OCI-LY7 (cell line): Measurements from ENCODE around the gene WDR77. TPM values are rescaled to one million over a fixed set of nuclear protein-coding genes. Genes with fewer than 3 reads are reported as not detected.

ENCODE experiments used
- BruUV-seq: library from RNA; stranded (reverse); fragments of 400-500 nt; replicated peaks from 2 replicates; lab custom pipeline; 2021; lab: Mats Ljungman, UMichigan
- CTCF ChIA-PET: fragments of 300-600 bp; sonication (Branson Sonifier 250); formaldehyde crosslinking; loops from one replicate; lab custom pipeline; 2022; ENCODE audit warnings: antibody characterized with exemption; ENCODE audit not compliant: unreplicated experiment; lab: Charles Lee
- POLR2A ChIA-PET: fragments of 300-600 bp; sonication (Branson Sonifier 250); formaldehyde crosslinking; loops from one replicate; lab custom pipeline; 2022; ENCODE audit warnings: antibody characterized with exemption; lab: Charles Lee
- DNase-seq: peaks from one replicate; pipeline ENCODE4 v3.0.0-alpha.2; 2015; ENCODE audit warnings: low spot score
- H2AFZ ChIP-seq: fragments of 200-600 bp; sonication (generic), shearing (Covaris generic); 2 replicates; pipeline ENCODE4 v1.6.1; 2014; ENCODE audit warnings: mild to moderate bottlenecking, antibody characterized with exemption, low read length, moderate library complexity
- H3K27ac ChIP-seq: fragments of 200-600 bp; sonication (generic); 2 replicates; pipeline ENCODE4 v1.5.1; 2014; ENCODE audit warnings: mixed run types, low read depth, mild to moderate bottlenecking, moderate library complexity, low read length, inconsistent platforms; ENCODE audit not compliant: poor library complexity, severe bottlenecking
- H3K36me3 ChIP-seq: fragments of 200-600 bp; sonication (generic); 2 replicates; pipeline ENCODE4 v1.6.1; 2014; ENCODE audit warnings: mild to moderate bottlenecking, antibody characterized with exemption, low read length, moderate library complexity, mixed read lengths; ENCODE audit not compliant: insufficient read depth
- H3K4me1 ChIP-seq: fragments of 200-600 bp; sonication (generic); 2 replicates; pipeline ENCODE4 v1.5.1; 2014; ENCODE audit warnings: mild to moderate bottlenecking, low read length; ENCODE audit not compliant: insufficient read depth, poor library complexity, severe bottlenecking
- H3K4me2 ChIP-seq: fragments of 200-600 bp; sonication (generic); 2 replicates; pipeline ENCODE4 v1.6.1; 2014; ENCODE audit warnings: mild to moderate bottlenecking, low read length
- H3K4me3 ChIP-seq: fragments of 200-600 bp; sonication (generic); 2 replicates; pipeline ENCODE4 v1.5.1; 2014; ENCODE audit warnings: mild to moderate bottlenecking, low read depth, low read length; ENCODE audit not compliant: poor library complexity, severe bottlenecking
- H3K79me2 ChIP-seq: fragments of 200-600 bp; sonication (generic); 2 replicates; pipeline ENCODE4 v1.6.1; 2016; ENCODE audit warnings: low read depth, mild to moderate bottlenecking, low read length, moderate library complexity, mixed read lengths; ENCODE audit not compliant: insufficient read depth
- H3K9me2 ChIP-seq: fragments of 200-600 bp; sonication (generic); 2 replicates; pipeline ENCODE4 v1.6.1; 2016; ENCODE audit warnings: mild to moderate bottlenecking, low read length, mixed read lengths; ENCODE audit not compliant: insufficient read depth
- H3K9me3 ChIP-seq: fragments of 200-600 bp; sonication (generic); 2 replicates; pipeline ENCODE4 v1.6.1; 2014; ENCODE audit warnings: mild to moderate bottlenecking, mixed run types, low read length, mixed read lengths
- H4K20me1 ChIP-seq: fragments of 200-600 bp; sonication (generic); 2 replicates; pipeline ENCODE4 v1.6.1; 2014; ENCODE audit warnings: mild to moderate bottlenecking, antibody characterized with exemption, low read length, moderate library complexity, mixed read lengths; ENCODE audit not compliant: insufficient read depth
- EZH2phosphoT487 ChIP-seq: fragments of 200-600 bp; sonication (generic); IDR thresholded peaks from 2 replicates; pipeline ENCODE4 v1.6.1; 2018; ENCODE audit warnings: low read depth, borderline replicate concordance, mild to moderate bottlenecking, mixed run types, antibody characterized with exemption, low read length, moderate library complexity, mixed read lengths
- intact Hi-C: fragments of 100-400 bp; cut with micrococcal nuclease; formaldehyde crosslinking; loops from one replicate; pipeline ENCODE4 v1.10.0; 2022; ENCODE audit not compliant: unreplicated experiment
- total RNA-seq, 2 experiments: library from RNA; depleted of rRNA in 1 of 2; stranded (reverse); fragments of >200 nt in 1 of 2; shearing (Covaris generic) in 1 of 2; gene quantifications; 2 replicates each; pipeline ENCODE4 v1.2.3, GENCODE V29; 2014 to 2022
- TF ChIP-seq, protein P1 (sequence below): fragments of 200-600 bp; sonication (generic); conservative IDR thresholded peaks from 2 replicates; pipeline ENCODE4 v1.5.1; 2014; ENCODE audit warnings: mild to moderate bottlenecking, antibody characterized with exemption, low read length, moderate library complexity, mixed read lengths

The WDR77 gene
- total RNA-seq, 2 experiments from 2014 or later, result 66.4 to 97.3 TPM

DNA sequence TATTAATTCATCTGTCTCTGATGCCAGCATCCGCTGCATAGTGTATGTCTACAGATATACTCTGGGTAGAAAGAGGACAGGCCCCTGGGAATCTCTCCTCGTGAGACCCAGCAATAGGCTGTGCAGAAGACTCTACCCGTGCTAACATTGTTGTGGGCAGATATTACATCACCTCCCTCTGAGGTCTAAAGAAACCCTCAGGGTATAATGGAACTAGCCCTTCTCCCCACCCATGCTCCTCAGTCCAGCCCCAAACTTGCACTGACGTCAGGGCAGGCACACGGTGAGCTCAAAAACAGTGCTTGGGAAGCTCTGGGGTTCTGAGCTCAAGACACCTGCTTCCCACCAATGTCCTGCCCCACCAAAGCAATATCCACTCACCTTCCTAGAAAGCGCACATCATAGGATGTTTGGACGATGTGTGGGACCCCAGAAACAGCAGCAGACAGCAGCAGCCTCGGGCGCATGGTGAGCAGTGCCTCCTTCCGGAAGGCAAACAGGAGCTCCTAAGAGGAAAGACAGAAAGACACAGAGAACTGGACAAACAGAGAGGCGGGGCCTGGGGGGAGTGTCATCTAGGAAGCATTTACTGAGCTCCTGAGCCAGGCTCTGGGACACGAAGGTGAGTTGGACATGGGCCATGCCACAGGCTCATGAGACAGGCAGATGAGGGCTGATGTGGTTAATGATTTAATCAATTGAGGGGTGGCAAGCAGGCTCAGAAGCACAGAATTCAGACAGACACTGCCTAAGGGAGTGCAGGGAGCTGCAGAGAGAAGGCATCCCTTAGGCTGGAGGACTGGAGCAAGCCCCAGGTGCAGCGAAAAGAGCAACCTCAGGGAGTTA, 26.3 kb downstream of the WDR77 start:
- intact Hi-C loops, result no loop called here
- Histone ChIP-seq H4K20me1 (no peaks in the 10 kb centered on the region), H2AFZ (no peak overlapping the region), H3K36me3 (no peaks in the 10 kb centered on the region), H3K79me2 (no peaks in the 10 kb centered on the region), H3K4me3 (no peak overlapping the region), H3K9me2 (no peaks in the 10 kb centered on the region), H3K27ac (no peak overlapping the region), H3K4me2 (no peak overlapping the region), H3K4me1 (peaks cover 11% of the 10 kb centered on the region), H3K9me3 (no peaks in the 10 kb centered on the region)
- BruUV-seq, result no TSS peak
- TF ChIP-seq, protein P1, sequence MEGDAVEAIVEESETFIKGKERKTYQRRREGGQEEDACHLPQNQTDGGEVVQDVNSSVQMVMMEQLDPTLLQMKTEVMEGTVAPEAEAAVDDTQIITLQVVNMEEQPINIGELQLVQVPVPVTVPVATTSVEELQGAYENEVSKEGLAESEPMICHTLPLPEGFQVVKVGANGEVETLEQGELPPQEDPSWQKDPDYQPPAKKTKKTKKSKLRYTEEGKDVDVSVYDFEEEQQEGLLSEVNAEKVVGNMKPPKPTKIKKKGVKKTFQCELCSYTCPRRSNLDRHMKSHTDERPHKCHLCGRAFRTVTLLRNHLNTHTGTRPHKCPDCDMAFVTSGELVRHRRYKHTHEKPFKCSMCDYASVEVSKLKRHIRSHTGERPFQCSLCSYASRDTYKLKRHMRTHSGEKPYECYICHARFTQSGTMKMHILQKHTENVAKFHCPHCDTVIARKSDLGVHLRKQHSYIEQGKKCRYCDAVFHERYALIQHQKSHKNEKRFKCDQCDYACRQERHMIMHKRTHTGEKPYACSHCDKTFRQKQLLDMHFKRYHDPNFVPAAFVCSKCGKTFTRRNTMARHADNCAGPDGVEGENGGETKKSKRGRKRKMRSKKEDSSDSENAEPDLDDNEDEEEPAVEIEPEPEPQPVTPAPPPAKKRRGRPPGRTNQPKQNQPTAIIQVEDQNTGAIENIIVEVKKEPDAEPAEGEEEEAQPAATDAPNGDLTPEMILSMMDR, result no peak
- no peak for TF ChIP-seq EZH2phosphoT487
- ChIA-PET POLR2A (interaction anchor here (1.1 to 1.8 kb wide), 2 partner anchors 9 to 10 kb away, joined by 3 to 5 read pairs; no protein-coding TSS in a partner anchor), CTCF (no interaction called here)
- DNase-seq, result no peak

DNA sequence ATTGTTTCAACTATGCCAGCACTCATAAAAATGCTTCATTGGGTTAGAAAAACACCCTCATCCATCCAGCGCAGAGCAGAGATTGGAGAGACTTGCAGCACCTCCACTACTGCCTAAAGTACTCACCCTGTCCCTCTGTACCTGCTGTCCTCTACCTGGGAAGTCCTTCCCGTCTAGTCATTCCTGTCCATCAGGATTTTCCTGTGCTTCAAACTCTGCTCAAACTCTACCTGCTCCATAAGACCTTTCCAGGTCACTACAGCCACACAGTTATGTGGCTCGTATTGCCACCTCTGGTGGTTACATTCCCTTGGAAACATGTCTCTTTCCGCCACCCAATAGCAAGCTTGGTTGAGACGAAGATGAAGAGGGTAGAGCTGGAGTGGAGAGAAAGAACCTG, 28.7 kb downstream of the WDR77 start:
- no TSS peak for BruUV-seq
- POLR2A ChIA-PET, result no interaction called here
- CTCF ChIA-PET, result no interaction called here
- Histone ChIP-seq H3K9me2 (no peaks in the 10 kb centered on the region), H3K36me3 (no peaks in the 10 kb centered on the region), H3K79me2 (no peaks in the 10 kb centered on the region), H3K4me1 (no peaks in the 10 kb centered on the region), H3K4me3 (no peak overlapping the region), H3K4me2 (no peak overlapping the region), H3K9me3 (no peaks in the 10 kb centered on the region), H4K20me1 (no peaks in the 10 kb centered on the region), H2AFZ (no peak overlapping the region), H3K27ac (no peak overlapping the region)
- intact Hi-C loops, result no loop called here
- TF ChIP-seq, protein P1, result no peak
- TF ChIP-seq EZH2phosphoT487, result no peak
- no peak for DNase-seq

DNA sequence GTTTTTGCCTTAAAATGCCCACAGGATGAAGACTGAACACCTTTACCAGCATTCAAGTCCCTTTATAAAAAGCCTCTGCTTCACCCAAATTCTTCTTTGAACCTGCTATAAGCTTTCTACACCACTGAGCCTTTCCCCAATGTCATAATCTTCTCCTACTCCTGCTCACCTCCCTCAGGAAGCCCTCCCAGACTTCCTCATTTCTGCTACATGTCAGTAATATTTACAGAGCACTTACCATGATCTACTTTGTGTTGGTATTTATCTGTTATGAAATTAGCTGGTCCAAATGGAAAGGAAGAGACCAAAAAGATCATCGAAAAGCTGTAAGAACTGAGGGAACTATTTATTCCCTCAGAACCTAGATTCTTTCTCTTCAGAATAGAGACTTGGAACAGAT, 30.0 kb downstream of the WDR77 start:
- intact Hi-C loops, result no loop called here
- Histone ChIP-seq H4K20me1 (no peaks in the 10 kb centered on the region), H3K27ac (no peak overlapping the region), H3K9me2 (no peaks in the 10 kb centered on the region), H3K9me3 (no peaks in the 10 kb centered on the region), H3K79me2 (no peaks in the 10 kb centered on the region), H3K4me3 (no peak overlapping the region), H3K4me2 (no peak overlapping the region), H2AFZ (no peak overlapping the region), H3K36me3 (no peaks in the 10 kb centered on the region), H3K4me1 (no peaks in the 10 kb centered on the region)
- TF ChIP-seq, protein P1, result no peak
- TF ChIP-seq EZH2phosphoT487, result no peak
- ChIA-PET CTCF (no interaction called here), POLR2A (interaction anchor here (0.7 kb wide), 1 partner anchor 10 kb away, joined by 3 read pairs; no protein-coding TSS in a partner anchor)
- no peak for DNase-seq
- BruUV-seq, result no TSS peak
